Mucosa of rectum (tissue), 2 donors: ENCODE results near the gene NLGN1.
"Not testable (repeated sequence)": the region's sequence is repeated elsewhere in the genome, so short reads cannot be mapped to it uniquely, and the experiment has no call there.

Source experiments
- H3K27ac ChIP-seq, 2 donors: one replicate each; pipeline ENCODE4 v1.7.0; 2013; ENCODE audit warnings: inconsistent platforms in 2 of 2, low read depth in 2 of 2, low read length in 2 of 2
- H3K27me3 ChIP-seq, 2 donors: one replicate each; pipeline ENCODE4 v1.7.0; 2013; ENCODE audit warnings: low read length in 2 of 2; ENCODE audit not compliant: control insufficient read depth in 2 of 2, insufficient read depth in 2 of 2
- H3K36me3 ChIP-seq, 2 donors: one replicate each; pipeline ENCODE4 v1.7.0; 2013; ENCODE audit warnings: low read length in 2 of 2; ENCODE audit not compliant: control insufficient read depth in 2 of 2, insufficient read depth in 2 of 2
- H3K4me1 ChIP-seq, 2 donors: one replicate each; pipeline ENCODE4 v1.7.0; 2013; ENCODE audit warnings: low read length in 2 of 2, mild to moderate bottlenecking in 1 of 2; ENCODE audit not compliant: control insufficient read depth in 2 of 2, insufficient read depth in 2 of 2
- H3K4me3 ChIP-seq, 2 donors: one replicate each; pipeline ENCODE4 v1.7.0; 2013; ENCODE audit warnings: low read length in 2 of 2
- H3K9ac ChIP-seq, 2 donors: one replicate each; pipeline ENCODE4 v1.7.0; 2013; ENCODE audit warnings: low read length in 2 of 2, low read depth in 1 of 2, mild to moderate bottlenecking in 1 of 2
- H3K9me3 ChIP-seq, 2 donors: one replicate each; pipeline ENCODE4 v1.7.0; 2013; ENCODE audit warnings: low read length in 2 of 2; ENCODE audit not compliant: control insufficient read depth in 2 of 2
- donor health status: healthy.
- donor health status: Normal muscosa, but diverticular disease.

NLGN1 gene

DNA sequence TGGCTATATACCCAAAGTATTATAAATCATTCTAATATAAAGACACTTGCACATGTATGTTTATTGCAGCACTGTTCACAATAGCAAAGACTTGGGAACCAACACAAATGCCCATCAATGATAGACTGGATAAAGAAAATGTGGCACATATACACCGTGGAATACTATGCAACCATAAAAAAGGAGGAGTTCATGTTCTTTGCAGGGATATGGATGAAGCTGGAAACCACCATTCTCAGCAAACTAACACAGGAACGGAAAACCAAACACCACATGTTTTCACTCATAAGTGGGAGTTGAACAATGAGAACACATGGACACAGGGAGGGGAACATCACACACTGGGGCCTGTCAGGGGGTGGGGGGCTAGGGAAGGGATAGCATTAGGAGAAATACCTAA lies 148.0 kb downstream of the NLGN1 start:
- H3K9me3 ChIP-seq, H3K4me3 ChIP-seq, H3K4me1 ChIP-seq, H3K9ac ChIP-seq, H3K27me3 ChIP-seq, H3K36me3 ChIP-seq, H3K27ac ChIP-seq: not testable (repeated sequence)

DNA sequence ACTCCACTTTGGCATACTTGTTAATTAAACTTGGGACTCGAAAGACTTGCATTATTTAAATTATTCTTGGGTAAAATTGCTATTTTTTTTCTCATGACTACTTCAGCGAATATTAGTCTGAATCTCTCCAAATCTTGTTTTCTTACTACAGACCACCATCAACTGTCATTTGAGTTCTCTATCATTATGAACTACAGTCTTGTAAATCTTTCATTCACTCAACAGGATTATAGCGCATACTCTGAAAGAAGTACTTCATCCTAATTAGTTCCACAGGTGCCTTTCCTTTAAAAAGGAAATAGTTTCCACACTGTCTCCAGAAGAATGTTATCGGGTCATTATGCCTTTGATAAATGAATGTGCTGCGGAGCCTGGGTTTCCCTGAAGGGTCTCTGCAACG lies 149.5 kb downstream of the NLGN1 start:
- Histone ChIP-seq H3K9ac (no peak overlapping the region), H3K27ac (no peak overlapping the region), H3K4me1 (no peaks in the 10 kb centered on the region)

DNA sequence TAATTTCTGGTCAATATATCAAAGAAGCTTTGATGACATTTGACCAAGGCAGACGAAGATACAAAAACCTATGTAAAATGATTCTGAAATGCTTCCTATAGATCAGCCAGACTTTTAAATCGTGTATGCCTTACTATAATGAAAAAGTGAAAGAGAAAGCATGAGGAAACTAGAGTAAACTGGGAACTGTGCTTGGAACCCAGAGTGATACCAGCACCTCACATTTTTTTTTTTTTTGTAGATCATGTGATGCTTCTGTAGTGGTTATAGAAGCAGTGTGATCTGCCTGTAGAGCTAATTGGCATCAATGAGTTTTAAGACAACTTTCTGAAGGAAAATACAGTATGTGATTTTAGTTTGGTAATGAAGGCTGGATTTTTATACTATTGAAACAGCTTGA lies 150.7 kb downstream of the NLGN1 start:
- H3K36me3 ChIP-seq, result no peaks in the 10 kb centered on the region
- H3K4me1 ChIP-seq, result no peaks in the 10 kb centered on the region
- no peaks in the 10 kb centered on the region for H3K27me3 ChIP-seq
- H3K4me3 ChIP-seq, result no peak overlapping the region
- no peak overlapping the region for H3K9ac ChIP-seq
- no peaks in the 10 kb centered on the region for H3K9me3 ChIP-seq
- H3K27ac ChIP-seq, result no peak overlapping the region

More for the DNA sequence above, 149.5 kb downstream of the NLGN1 start:
- Histone ChIP-seq H3K9me3 (no peaks in the 10 kb centered on the region), H3K4me3 (no peak overlapping the region), H3K36me3 (no peaks in the 10 kb centered on the region), H3K27me3 (no peaks in the 10 kb centered on the region)

DNA sequence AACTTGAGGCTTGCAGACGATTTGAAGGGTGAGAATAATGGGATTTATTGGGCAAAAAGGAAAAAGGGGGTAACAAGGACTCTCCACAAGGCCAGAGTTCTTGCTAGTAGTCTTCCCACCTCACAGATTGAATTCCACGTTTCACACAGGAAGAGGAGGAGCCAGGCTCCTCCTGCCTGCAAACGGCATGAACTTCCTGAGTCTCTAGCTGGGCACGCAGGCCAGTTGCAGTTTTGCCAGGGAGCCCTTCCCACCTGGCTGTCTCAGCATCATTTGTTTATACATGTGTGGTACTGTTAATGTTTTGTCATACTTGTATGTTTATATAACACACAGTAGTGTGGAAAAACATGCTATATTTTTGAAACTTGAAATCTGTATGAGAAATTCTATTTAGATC lies 155.0 kb downstream of the NLGN1 start:
- no peak overlapping the region for H3K4me3 ChIP-seq
- no peaks in the 10 kb centered on the region for H3K4me1 ChIP-seq
- H3K9me3 ChIP-seq, result no peaks in the 10 kb centered on the region
- no peaks in the 10 kb centered on the region for H3K27me3 ChIP-seq
- H3K9ac ChIP-seq, result no peak overlapping the region
- no peak overlapping the region for H3K27ac ChIP-seq
- H3K36me3 ChIP-seq, result no peaks in the 10 kb centered on the region

DNA sequence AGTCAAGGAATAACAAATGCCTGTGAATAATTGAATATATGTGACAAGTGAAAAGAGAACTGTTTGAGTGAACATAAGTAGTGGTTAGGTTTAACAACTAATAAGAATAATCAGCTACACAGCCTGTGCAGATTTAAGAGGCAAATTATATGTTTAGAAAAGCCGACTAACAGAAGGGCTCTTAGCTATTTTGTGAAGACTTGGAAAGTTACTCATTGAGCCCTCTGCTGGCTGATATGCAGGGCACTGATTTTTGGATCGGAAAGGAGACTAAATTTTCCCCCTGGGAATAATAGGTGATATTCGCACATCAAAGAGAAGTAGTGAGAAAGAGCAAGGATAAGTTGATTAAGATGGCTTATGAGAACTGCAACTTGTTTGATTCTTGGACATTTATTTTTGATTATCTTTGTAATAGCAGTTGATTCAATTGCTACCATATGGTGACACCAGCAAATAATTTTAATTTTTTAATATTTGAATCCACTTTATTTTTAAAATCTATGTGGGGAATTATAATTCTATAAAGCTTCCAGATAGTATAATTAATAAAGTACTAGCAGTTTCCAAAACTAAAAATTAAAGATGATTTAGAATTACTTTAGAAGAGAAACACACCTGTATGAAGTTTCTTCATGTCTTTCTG lies 156.2 kb downstream of the NLGN1 start:
- no peak overlapping the region for H3K27ac ChIP-seq
- no peak overlapping the region for H3K9ac ChIP-seq
- no peak overlapping the region for H3K4me3 ChIP-seq
- H3K36me3 ChIP-seq, result no peaks in the 10 kb centered on the region
- no peaks in the 10 kb centered on the region for H3K27me3 ChIP-seq
- H3K4me1 ChIP-seq, result no peaks in the 10 kb centered on the region
- H3K9me3 ChIP-seq, result no peaks in the 10 kb centered on the region

DNA sequence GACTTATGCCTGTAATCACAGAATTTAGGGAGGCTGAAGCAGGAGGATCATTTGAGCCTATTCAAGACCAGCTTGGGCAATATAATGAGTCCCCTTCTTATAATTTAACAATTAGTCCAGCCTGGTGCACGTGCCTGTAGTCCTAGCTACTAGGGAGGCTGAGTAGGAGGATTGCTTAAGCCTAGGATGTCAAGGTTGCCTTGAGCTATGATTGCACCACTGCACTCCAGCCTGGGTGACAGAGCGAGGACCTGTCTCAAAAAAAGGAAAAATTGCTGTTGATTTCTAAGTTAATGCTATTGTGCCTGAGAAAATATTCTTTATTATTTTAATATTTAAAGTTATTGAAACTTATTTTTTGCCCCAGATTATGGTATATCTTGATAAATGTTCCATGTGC lies 159.0 kb downstream of the NLGN1 start:
- Histone ChIP-seq H3K9me3 (no peaks in the 10 kb centered on the region), H3K9ac (no peak overlapping the region), H3K36me3 (no peaks in the 10 kb centered on the region), H3K4me3 (no peak overlapping the region), H3K27ac (no peak overlapping the region), H3K27me3 (no peaks in the 10 kb centered on the region), H3K4me1 (no peaks in the 10 kb centered on the region)

DNA sequence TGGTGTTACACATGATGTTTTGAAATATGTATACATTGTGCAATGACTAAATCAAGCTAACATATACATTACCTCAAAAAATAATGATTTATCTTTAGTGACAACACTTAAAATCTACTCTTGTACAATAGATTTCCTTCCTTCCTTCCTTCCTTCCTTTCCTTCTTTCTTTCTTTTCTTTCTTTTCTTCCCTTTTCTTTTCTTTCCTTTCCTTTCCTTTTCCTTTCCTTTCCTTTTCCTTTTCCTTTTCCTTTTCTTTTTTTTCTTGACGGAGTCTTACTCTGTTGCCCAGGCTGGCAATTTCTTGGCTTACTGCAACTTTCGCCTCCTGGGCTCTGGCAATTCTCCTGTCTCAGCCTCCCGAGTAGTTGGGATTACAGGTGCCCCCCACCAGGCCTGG lies 170.5 kb downstream of the NLGN1 start:
- H3K27ac ChIP-seq, result no peak overlapping the region

DNA sequence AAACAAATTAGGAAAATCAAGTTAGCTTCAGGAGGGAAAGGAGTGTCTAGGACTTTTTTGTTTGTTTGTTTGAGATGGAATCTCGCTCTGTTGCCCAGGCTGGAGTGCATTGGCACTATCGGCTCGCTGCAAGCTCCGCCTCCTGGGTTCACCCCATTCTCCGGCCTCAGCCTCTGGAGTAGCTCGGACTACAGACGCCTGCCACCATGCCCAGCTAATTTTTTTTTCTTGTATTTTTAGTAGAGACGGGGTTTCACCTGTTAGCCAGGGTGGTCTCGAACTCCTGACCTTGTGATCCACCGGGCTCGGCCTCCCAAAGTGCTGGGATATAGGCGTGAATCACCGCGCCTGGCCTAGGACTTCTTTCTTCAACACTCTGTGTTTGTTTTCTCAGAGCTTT lies 171.1 kb downstream of the NLGN1 start:
- H3K27ac ChIP-seq, result no peak overlapping the region
- H3K9ac ChIP-seq, result no peak overlapping the region
- H3K36me3 ChIP-seq, result no peaks in the 10 kb centered on the region
- H3K4me1 ChIP-seq, result no peaks in the 10 kb centered on the region
- H3K27me3 ChIP-seq, result no peaks in the 10 kb centered on the region
- no peak overlapping the region for H3K4me3 ChIP-seq
- no peaks in the 10 kb centered on the region for H3K9me3 ChIP-seq

More for the DNA sequence above, 170.5 kb downstream of the NLGN1 start:
- Histone ChIP-seq H3K9ac (no peak overlapping the region), H3K4me3 (no peak overlapping the region), H3K27me3 (no peaks in the 10 kb centered on the region), H3K9me3 (no peaks in the 10 kb centered on the region), H3K4me1 (no peaks in the 10 kb centered on the region), H3K36me3 (no peaks in the 10 kb centered on the region)

DNA sequence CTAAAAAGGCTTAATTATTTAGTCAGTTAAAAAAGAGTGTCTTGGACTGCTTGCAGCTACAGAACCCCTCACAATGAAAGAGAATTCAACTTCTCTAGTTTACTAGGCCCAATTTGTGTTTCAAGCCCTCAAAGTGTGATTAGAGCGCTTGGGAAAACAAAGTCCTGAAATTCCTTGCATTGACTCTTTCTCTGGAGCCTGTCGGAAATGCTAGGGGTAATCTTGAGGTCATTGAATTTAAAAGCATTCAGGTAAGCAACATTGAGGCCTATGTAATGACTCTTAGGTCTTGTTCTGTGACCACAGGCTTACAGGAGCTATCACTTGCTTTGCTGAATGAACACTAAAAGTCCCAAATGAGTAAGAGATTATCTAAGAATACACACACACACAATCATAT lies 186.0 kb downstream of the NLGN1 start:
- H3K9me3 ChIP-seq, result no peaks in the 10 kb centered on the region
- no peaks in the 10 kb centered on the region for H3K4me1 ChIP-seq
- no peaks in the 10 kb centered on the region for H3K36me3 ChIP-seq
- no peak overlapping the region for H3K9ac ChIP-seq
- H3K27me3 ChIP-seq, result no peaks in the 10 kb centered on the region
- H3K27ac ChIP-seq, result no peak overlapping the region
- H3K4me3 ChIP-seq, result no peak overlapping the region

DNA sequence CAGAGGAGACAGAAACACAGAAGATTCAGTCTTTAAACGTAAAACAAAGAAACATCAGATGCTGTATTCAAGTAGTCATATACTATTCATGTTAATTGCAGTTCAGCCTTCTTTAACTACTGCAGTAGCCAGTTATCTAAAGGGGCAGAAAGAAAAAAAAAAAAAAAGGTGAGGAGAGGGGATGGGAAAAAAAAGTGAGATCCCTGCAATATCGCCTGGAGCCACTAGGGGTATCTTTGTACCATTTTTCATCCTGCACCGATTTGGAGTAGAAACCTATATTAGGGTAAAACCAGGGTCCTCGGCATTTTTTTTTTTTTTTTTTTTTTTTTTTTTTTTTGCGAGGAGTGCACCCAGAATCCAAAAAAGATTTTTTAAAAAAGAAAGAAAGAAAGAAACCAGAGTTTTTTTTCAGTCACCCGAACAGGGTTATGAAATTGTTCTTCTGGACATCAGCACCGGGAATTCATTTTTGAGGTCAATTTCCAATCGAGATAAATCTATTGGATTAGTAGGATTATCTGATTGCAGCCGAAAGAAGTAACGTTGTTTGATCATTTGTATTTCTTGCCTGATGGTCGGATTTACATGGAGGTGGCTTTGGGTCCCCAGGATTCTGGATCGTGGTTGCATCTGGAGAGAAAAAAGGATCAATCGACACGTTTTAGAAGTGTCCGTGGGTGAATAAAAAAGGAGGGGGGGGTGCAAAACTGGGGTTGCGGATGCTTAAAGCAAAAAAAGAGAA lies 186.7 kb downstream of the NLGN1 start:
- no peak overlapping the region for H3K9ac ChIP-seq
- peak overlapping the region; percentile 13 to 55 for H3K4me3 ChIP-seq
- H3K36me3 ChIP-seq, result no peaks in the 10 kb centered on the region
- no peaks in the 10 kb centered on the region for H3K4me1 ChIP-seq
- H3K27me3 ChIP-seq, result no peaks in the 10 kb centered on the region
- no peaks in the 10 kb centered on the region for H3K9me3 ChIP-seq
- no peak overlapping the region for H3K27ac ChIP-seq
